ENCODE measurements around the gene GAS5.

DNA sequence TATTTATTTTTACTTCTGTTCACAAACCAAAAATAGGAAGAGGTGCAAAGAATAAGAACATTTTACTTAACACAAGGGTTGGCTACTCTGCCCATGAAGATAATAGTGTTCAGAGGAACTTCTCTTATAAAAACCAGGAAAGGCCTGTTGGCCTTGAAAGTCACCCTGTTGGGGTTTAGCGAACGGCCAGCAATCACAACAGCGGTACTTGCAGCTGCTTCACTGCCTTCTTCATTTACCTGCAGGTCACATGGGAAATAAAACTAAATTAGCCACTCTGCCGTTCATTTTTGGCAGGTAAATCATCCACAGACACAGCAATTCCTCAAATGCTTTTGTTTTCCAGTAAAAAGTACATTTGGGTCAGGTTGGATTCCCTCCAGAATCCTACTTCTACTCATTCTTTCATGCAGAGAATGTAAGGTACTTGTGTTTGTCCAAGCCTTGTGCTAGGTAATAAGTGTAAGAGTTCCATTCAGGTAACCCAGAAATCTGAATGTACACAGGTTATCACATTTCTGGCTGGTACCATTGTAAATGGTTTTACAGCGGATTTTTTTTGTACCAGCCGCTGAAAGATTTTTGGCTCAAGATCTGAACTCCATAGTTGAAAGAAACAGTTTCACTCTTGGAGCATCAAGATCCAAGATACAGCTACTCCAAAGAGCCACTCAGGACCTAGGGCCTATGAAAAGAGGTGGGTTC is 36.2 kb upstream of the GAS5 start:
- TF ChIP-seq, protein P1, sequence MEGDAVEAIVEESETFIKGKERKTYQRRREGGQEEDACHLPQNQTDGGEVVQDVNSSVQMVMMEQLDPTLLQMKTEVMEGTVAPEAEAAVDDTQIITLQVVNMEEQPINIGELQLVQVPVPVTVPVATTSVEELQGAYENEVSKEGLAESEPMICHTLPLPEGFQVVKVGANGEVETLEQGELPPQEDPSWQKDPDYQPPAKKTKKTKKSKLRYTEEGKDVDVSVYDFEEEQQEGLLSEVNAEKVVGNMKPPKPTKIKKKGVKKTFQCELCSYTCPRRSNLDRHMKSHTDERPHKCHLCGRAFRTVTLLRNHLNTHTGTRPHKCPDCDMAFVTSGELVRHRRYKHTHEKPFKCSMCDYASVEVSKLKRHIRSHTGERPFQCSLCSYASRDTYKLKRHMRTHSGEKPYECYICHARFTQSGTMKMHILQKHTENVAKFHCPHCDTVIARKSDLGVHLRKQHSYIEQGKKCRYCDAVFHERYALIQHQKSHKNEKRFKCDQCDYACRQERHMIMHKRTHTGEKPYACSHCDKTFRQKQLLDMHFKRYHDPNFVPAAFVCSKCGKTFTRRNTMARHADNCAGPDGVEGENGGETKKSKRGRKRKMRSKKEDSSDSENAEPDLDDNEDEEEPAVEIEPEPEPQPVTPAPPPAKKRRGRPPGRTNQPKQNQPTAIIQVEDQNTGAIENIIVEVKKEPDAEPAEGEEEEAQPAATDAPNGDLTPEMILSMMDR (IDR thresholded peaks at IDR 0.05; ENCODE audit: low read length): no peak
- no peak for TF ChIP-seq EZH2 (IDR thresholded peaks at IDR 0.05; ENCODE audit: borderline replicate concordance, low read length)
